Epithelial cell of proximal tubule (primary cell): ENCODE measurements around the gene KIAA1549. TPM values are rescaled to one million over a fixed set of nuclear protein-coding genes. Genes with fewer than 3 reads are reported as not detected.

Source experiments
- DNase-seq: peaks from one replicate; pipeline ENCODE4 v3.0.0-alpha.2; 2011; ENCODE audit warnings: low read depth
- H3K4me3 ChIP-seq: 2 replicates; pipeline ENCODE4 v1.5.1; 2011; ENCODE audit warnings: low read depth, mild to moderate bottlenecking, low read length
- total RNA-seq: library from RNA; depleted of rRNA; stranded (reverse); fragments of >200 nt; gene quantifications from 2 replicates; pipeline ENCODE4 v1.2.3, GENCODE V29; 2015
- TF ChIP-seq, protein P1 (sequence below): conservative IDR thresholded peaks from 2 replicates; pipeline ENCODE4 v1.5.1; 2012; ENCODE audit warnings: low read depth, mild to moderate bottlenecking, low read length

KIAA1549 gene
- total RNA-seq, 1 donor from 2014 or later = 1.8 TPM

DNA sequence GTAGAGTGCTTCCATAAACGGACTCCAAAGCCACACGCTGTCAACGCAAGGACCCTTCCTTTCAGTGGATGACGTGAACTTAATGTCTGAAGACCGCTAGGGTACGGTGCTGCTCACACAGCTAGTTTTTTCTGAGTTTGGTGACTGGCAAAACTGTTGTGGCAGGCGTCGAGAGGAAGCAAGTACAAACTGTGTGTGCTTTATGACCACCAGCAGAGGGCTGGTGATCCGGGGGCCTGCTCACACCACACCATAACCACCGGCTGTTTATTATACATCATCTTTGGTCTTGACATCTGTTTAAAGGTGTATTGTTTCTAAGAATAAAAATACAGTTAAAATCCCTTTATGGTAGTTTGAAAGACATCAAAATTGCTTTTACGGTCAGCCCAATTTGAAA is 146.1 kb downstream of the KIAA1549 start:
- TF ChIP-seq, protein P1, sequence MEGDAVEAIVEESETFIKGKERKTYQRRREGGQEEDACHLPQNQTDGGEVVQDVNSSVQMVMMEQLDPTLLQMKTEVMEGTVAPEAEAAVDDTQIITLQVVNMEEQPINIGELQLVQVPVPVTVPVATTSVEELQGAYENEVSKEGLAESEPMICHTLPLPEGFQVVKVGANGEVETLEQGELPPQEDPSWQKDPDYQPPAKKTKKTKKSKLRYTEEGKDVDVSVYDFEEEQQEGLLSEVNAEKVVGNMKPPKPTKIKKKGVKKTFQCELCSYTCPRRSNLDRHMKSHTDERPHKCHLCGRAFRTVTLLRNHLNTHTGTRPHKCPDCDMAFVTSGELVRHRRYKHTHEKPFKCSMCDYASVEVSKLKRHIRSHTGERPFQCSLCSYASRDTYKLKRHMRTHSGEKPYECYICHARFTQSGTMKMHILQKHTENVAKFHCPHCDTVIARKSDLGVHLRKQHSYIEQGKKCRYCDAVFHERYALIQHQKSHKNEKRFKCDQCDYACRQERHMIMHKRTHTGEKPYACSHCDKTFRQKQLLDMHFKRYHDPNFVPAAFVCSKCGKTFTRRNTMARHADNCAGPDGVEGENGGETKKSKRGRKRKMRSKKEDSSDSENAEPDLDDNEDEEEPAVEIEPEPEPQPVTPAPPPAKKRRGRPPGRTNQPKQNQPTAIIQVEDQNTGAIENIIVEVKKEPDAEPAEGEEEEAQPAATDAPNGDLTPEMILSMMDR = no peak
- H3K4me3 ChIP-seq = no peak overlapping the region
- no peak for DNase-seq

DNA sequence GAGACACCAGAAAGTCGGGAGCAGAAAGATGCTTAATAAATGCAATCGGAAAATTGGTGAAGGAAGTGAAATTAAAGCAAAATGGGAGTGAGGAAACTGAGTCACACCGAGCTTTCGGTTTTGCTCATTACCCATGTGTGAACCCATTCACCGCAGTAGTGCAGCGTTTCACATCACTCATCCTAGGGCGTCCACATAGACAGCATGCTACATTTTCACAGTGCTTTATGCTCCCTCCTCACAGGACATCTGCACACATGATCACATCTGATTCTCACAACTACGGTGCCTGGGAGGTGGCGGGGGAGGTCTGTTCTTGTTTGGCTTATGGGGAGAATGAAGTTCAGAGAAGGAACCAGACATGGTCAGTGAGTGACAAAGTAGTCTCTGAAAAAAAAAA is 146.6 kb downstream of the KIAA1549 start:
- TF ChIP-seq, protein P1 = no peak
- no peak overlapping the region for H3K4me3 ChIP-seq
- no peak for DNase-seq

DNA sequence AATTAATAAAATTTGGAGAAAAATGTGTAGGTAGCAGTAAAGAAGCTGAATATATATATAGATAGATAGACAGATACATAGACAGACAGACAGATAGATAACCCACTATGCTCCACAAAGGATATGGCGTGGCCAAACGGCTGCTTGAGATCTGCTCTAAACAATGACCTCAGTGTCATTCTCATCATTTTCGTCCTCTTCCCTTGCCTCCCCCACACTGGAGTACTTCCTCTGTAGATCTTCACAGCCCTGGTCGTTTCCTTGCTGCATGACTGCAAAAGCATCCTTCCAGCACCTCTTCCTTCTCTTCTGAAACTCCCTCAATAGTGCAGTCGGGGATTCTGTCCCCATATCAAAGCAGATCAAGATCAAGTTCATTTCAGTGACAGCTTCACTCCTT is 147.6 kb downstream of the KIAA1549 start:
- no peak for DNase-seq
- H3K4me3 ChIP-seq = no peak overlapping the region
- TF ChIP-seq, protein P1 = no peak

DNA sequence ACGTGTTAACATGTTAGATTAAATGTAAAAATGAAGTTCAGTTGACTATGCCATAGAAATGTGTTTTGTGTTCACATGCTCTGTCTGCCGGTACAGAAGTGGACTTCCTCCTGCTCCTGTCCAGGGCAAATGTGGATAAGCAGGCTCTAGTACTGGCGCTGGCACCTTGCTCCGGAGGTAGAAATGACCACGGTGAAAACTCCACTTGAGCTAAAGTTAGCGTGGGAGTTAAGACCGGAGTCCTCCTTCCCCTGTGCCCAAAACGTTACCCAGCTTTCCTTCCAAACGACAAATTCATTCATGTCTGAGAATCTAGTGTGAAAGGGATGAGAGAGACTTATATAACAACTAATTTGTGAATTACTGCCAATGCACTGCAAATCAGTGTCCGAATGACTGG is 148.2 kb downstream of the KIAA1549 start:
- no peak overlapping the region for H3K4me3 ChIP-seq
- TF ChIP-seq, protein P1 = no peak
- DNase-seq = no peak

DNA sequence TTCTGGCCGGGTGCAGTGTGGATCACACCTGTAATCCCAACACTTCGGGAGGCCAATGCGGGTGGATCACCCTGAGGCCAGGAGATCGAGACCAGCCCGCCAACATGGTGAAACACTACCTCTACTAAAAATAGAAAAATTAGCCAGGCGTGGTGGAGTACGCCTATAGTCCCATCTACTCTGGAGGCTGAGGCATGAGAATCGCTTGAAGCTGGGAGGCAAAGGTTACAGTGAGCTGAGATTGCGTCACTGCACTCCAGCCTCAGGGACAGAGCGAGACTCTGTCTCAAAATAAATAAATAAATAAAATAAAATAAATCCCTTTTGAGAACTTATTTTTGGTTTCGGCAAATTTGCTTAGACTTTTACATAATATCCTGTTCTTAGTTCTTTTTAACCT is 151.9 kb downstream of the KIAA1549 start:
- no peak for DNase-seq
- H3K4me3 ChIP-seq = no peak overlapping the region
- TF ChIP-seq, protein P1 = no peak

DNA sequence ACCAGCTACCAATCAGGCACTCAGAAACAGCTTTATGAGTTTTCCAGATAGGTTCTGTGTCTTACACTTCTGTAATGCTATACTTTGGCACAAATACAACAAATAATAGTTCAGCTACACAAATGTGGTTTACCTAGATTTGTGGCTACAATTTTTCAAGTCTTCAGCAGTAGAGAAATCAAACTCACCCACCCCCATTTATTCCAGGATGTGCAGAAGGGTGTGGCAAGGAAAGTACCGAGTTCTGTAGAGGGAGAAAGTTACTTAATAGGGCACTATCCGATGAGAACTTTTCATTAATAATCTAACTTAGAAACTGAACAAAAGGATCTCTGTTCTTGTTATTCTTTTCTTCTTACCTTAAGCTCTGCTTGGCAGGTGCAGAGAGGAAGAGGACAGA is 152.9 kb downstream of the KIAA1549 start:
- DNase-seq = no peak
- TF ChIP-seq, protein P1 = no peak
- no peak overlapping the region for H3K4me3 ChIP-seq

DNA sequence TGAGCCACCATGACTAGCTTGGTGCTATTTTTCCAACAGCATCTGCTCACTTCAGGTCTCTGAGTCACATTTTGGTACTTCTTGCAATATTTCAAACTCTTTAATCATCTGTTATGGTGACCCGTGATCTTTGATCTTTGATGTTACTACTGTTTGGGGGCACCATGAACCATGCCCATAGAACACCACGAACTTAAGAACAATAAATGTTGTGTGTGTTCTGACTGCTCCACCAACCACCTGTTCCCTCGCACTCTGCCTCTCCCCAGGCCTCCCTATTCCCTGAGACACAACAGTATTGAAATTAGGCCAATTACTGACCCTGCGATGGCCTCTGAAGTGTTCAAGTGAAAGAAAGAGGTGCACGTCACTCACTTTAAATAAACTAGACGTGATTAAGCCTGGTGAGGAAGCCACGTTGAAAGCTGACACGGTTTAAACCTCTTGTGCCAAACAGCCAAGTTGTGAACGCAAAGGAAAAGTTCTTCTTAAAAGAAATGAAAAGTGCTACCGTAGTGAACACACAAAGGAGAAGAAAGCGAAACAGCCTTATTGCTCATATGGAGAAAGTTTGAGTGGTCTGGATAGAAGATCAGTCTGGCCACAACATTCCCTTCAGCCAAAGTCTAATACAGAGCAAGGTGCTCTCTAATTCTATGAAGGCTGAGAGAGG is 156.0 kb downstream of the KIAA1549 start:
- DNase-seq = no peak
- no peak overlapping the region for H3K4me3 ChIP-seq
- TF ChIP-seq, protein P1 = no peak
